GM19397 (cell line): ENCODE measurements around the gene SBNO2.
"Not testable (repeated sequence)": the region's sequence is repeated elsewhere in the genome, so short reads cannot be mapped to it uniquely, and the experiment has no call there.

Experiments used
- ATAC-seq: cut with Tn5 transposase; IDR thresholded peaks from one replicate; pipeline ENCODE4 v1.9.1; 2021; ENCODE audit warnings: mild to moderate bottlenecking, moderate library complexity; ENCODE audit not compliant: unreplicated experiment

Gene SBNO2

GRCh38 chr19:1136621-1137317 is 37.3 kb downstream of the SBNO2 start:
- ATAC-seq = no peak

GRCh38 chr19:1136201-1136600 is 37.9 kb downstream of the SBNO2 start:
- no peak for ATAC-seq

- ATAC-seq = no peak
Observed at GRCh38 chr19:1135454-1135853, 38.6 kb downstream of the SBNO2 start.

- no peak for ATAC-seq
Observed at GRCh38 chr19:1134431-1134830, 39.6 kb downstream of the SBNO2 start.

- no peak for ATAC-seq
Observed at GRCh38 chr19:1133471-1133929, 40.6 kb downstream of the SBNO2 start.

GRCh38 chr19:1132552-1133383 is 41.3 kb downstream of the SBNO2 start:
- no peak for ATAC-seq

- peak; percentile 40 for ATAC-seq
Observed at GRCh38 chr19:1131718-1132551, 42.1 kb downstream of the SBNO2 start.

GRCh38 chr19:1130771-1131717 is 43.0 kb downstream of the SBNO2 start:
- ATAC-seq = no peak

GRCh38 chr19:1129535-1129934 is 44.5 kb downstream of the SBNO2 start:
- ATAC-seq = no peak

GRCh38 chr19:1129084-1129483 is 45.0 kb downstream of the SBNO2 start:
- ATAC-seq = not testable (repeated sequence)

GRCh38 chr19:1128106-1128505 is 46.0 kb downstream of the SBNO2 start:
- no peak for ATAC-seq

GRCh38 chr19:1126984-1127760 is 46.9 kb downstream of the SBNO2 start:
- ATAC-seq = no peak

GRCh38 chr19:1125601-1126467 is 48.2 kb downstream of the SBNO2 start:
- ATAC-seq = no peak

- ATAC-seq = no peak
Observed at GRCh38 chr19:1123885-1124677, 50.0 kb downstream of the SBNO2 start.

GRCh38 chr19:1123381-1123780 is 50.7 kb downstream of the SBNO2 start:
- no peak for ATAC-seq

GRCh38 chr19:1122972-1123363 is 51.1 kb downstream of the SBNO2 start:
- ATAC-seq = no peak
